ENCODE measurements around the gene CPEB3.
"Not testable (repeated sequence)": the region's sequence is repeated elsewhere in the genome, so short reads cannot be mapped to it uniquely, and the experiment has no call there.

Gene CPEB3

GRCh38 chr10:92231196-92231595 lies 59.7 kb downstream of the CPEB3 start:
- Mint-ChIP-seq H3K36me3 (ENCODE audit: low read depth) (peaks cover 6% of the 10 kb centered on the region), H3K9me3 (no peaks in the 10 kb centered on the region)

GRCh38 chr10:92222603-92223262 lies 68.1 kb downstream of the CPEB3 start:
- Mint-ChIP-seq H3K9me3 (no peaks in the 10 kb centered on the region), H3K36me3 (ENCODE audit: low read depth) (no peaks in the 10 kb centered on the region), H3K27ac (no peak overlapping the region), H3K27me3 (ENCODE audit: low read depth) (peaks cover 4% of the 10 kb centered on the region), H3K4me1 (no peaks in the 10 kb centered on the region), H3K4me3 (no peak overlapping the region)
- no peak for TF ChIP-seq CTCF (IDR thresholded peaks at IDR 0.05; ENCODE audit: unreplicated experiment in 3 of 3)

More at GRCh38 chr10:92231196-92231595, 59.7 kb downstream of the CPEB3 start:
- no peak overlapping the region for H3K4me3 Mint-ChIP-seq
- H3K27ac Mint-ChIP-seq = no peak overlapping the region
- peaks cover 8% of the 10 kb centered on the region for H3K27me3 Mint-ChIP-seq (ENCODE audit: low read depth)
- no peaks in the 10 kb centered on the region for H3K4me1 Mint-ChIP-seq
- TF ChIP-seq CTCF (IDR thresholded peaks at IDR 0.05; ENCODE audit: unreplicated experiment in 3 of 3) = no peak

- Mint-ChIP-seq H3K4me3 (no peak overlapping the region), H3K4me1 (no peaks in the 10 kb centered on the region), H3K27ac (no peak overlapping the region), H3K9me3 (no peaks in the 10 kb centered on the region), H3K27me3 (ENCODE audit: low read depth) (peaks cover 4% of the 10 kb centered on the region), H3K36me3 (ENCODE audit: low read depth) (no peaks in the 10 kb centered on the region)
- no peak for TF ChIP-seq CTCF (IDR thresholded peaks at IDR 0.05; ENCODE audit: unreplicated experiment in 3 of 3)
Measured at GRCh38 chr10:92219559-92219958, 71.3 kb downstream of the CPEB3 start.

- Mint-ChIP-seq H3K27me3 (ENCODE audit: low read depth) (no peaks in the 10 kb centered on the region), H3K4me3 (no peak overlapping the region), H3K4me1 (no peaks in the 10 kb centered on the region), H3K36me3 (ENCODE audit: low read depth) (no peaks in the 10 kb centered on the region), H3K27ac (no peak overlapping the region), H3K9me3 (no peaks in the 10 kb centered on the region)
- TF ChIP-seq CTCF (IDR thresholded peaks at IDR 0.05; ENCODE audit: unreplicated experiment in 3 of 3) = no peak
Measured at GRCh38 chr10:92218569-92218968, 72.3 kb downstream of the CPEB3 start.

GRCh38 chr10:92216608-92217007 lies 74.3 kb downstream of the CPEB3 start:
- not testable (repeated sequence) for H3K27me3 Mint-ChIP-seq (ENCODE audit: low read depth); H3K4me3 Mint-ChIP-seq; H3K27ac Mint-ChIP-seq; H3K36me3 Mint-ChIP-seq (ENCODE audit: low read depth); H3K9me3 Mint-ChIP-seq; H3K4me1 Mint-ChIP-seq

- H3K27ac Mint-ChIP-seq; H3K4me1 Mint-ChIP-seq; H3K36me3 Mint-ChIP-seq (ENCODE audit: low read depth); H3K4me3 Mint-ChIP-seq; H3K9me3 Mint-ChIP-seq; H3K27me3 Mint-ChIP-seq (ENCODE audit: low read depth): not testable (repeated sequence)
Measured at GRCh38 chr10:92215222-92215621, 75.7 kb downstream of the CPEB3 start.

GRCh38 chr10:92213049-92213448 lies 77.8 kb downstream of the CPEB3 start:
- Mint-ChIP-seq H3K9me3 (no peaks in the 10 kb centered on the region), H3K4me3 (no peak overlapping the region), H3K27me3 (ENCODE audit: low read depth) (no peaks in the 10 kb centered on the region), H3K36me3 (ENCODE audit: low read depth) (no peaks in the 10 kb centered on the region), H3K27ac (no peak overlapping the region), H3K4me1 (no peaks in the 10 kb centered on the region)
- TF ChIP-seq CTCF (IDR thresholded peaks at IDR 0.05; ENCODE audit: unreplicated experiment in 3 of 3) = no peak
